Motor neuron (in vitro differentiated cells): ENCODE measurements around the gene RAB3A. TPM values are rescaled to one million over a fixed set of nuclear protein-coding genes. Genes with fewer than 3 reads are reported as not detected.

ENCODE experiments used
- total RNA-seq, 8 experiments: library from RNA; unstranded; fragments of 300-600 nt; gene quantifications; 2 replicates each; pipeline versions ENCODE4 v1.2.3 to v1.2.4, GENCODE V29; 2022

The RAB3A gene
- total RNA-seq, 8 experiments from 2014 or later, result 2.7 to 142 (median 32.3) TPM

Other genes starting within 250 kb of the RAB3A start
- gene KCNN1, start 236.9 kb downstream of the RAB3A start, total RNA-seq, result 10 to 100 TPM in 4 of 8 experiments, 1 to 10 TPM in 1, under 1 TPM in 3; 0.10 to 22.3 (median 8.8) TPM
- gene ARRDC2, start 195.9 kb downstream of the RAB3A start, total RNA-seq, result 10 to 100 TPM in 2 of 8 experiments, 1 to 10 TPM in 5, under 1 TPM in 1; 0.79 to 18.2 (median 5.4) TPM
- gene IL12RB1, start 117.1 kb downstream of the RAB3A start, total RNA-seq, result 1 to 10 TPM in 1 of 8 experiments, under 1 TPM in 5, not detected in 2; 0.05 to 1.2 (median 0.23) TPM
- 10 to 100 TPM in 1 of 8 experiments, 1 to 10 TPM in 7; 3.3 to 11.7 (median 5.8) TPM for gene MAST3, start 106.3 kb downstream of the RAB3A start, total RNA-seq
- 10 to 100 TPM; 15.6 to 62.6 (median 27.4) TPM for gene PIK3R2, start 50.9 kb downstream of the RAB3A start, total RNA-seq
- gene IFI30, start 30.2 kb downstream of the RAB3A start, total RNA-seq, result 100 to 1,000 TPM in 1 of 8 experiments, 10 to 100 TPM in 2, 1 to 10 TPM in 3, under 1 TPM in 2; 0.09 to 163 (median 3.1) TPM
- gene MPV17L2, start 10.8 kb downstream of the RAB3A start, total RNA-seq, result 10 to 100 TPM in 4 of 8 experiments, 1 to 10 TPM in 4; 6.6 to 22.9 (median 11.1) TPM
- 1 to 10 TPM; 1.3 to 4.3 (median 2.5) TPM for gene PDE4C, start 22.4 kb upstream of the RAB3A start, total RNA-seq
- 1 to 10 TPM in 6 of 8 experiments, under 1 TPM in 2; 0.38 to 2.8 (median 1.7) TPM for gene IQCN, start 70.4 kb upstream of the RAB3A start, total RNA-seq
- gene JUND, start 77.6 kb upstream of the RAB3A start, total RNA-seq, result 100 to 1,000 TPM in 3 of 8 experiments, 10 to 100 TPM in 5; 37.8 to 197 (median 98.2) TPM
- 100 to 1,000 TPM in 7 of 8 experiments, 10 to 100 TPM in 1; 87.3 to 240 (median 151) TPM for gene LSM4, start 119.0 kb upstream of the RAB3A start, total RNA-seq
- gene PGPEP1, start 136.6 kb upstream of the RAB3A start, total RNA-seq, result 10 to 100 TPM in 7 of 8 experiments, 1 to 10 TPM in 1; 8.2 to 42.8 (median 17.1) TPM
- 100 to 1,000 TPM in 2 of 8 experiments, 10 to 100 TPM in 6; 14.0 to 784 (median 60.0) TPM for gene GDF15, start 182.1 kb upstream of the RAB3A start, total RNA-seq
- gene LRRC25, start 193.6 kb upstream of the RAB3A start, total RNA-seq, result 1 to 10 TPM in 2 of 8 experiments, under 1 TPM in 6; 0.14 to 2.1 (median 0.47) TPM
- 100 to 1,000 TPM in 1 of 8 experiments, 10 to 100 TPM in 7; 60.2 to 155 (median 70.1) TPM for gene SSBP4, start 215.4 kb upstream of the RAB3A start, total RNA-seq
- gene ISYNA1, start 234.1 kb upstream of the RAB3A start, total RNA-seq, result 100 to 1,000 TPM in 3 of 8 experiments, 10 to 100 TPM in 4, 1 to 10 TPM in 1; 7.2 to 157 (median 86.2) TPM